Measurements from ENCODE around the gene ANAPC10.

DNA sequence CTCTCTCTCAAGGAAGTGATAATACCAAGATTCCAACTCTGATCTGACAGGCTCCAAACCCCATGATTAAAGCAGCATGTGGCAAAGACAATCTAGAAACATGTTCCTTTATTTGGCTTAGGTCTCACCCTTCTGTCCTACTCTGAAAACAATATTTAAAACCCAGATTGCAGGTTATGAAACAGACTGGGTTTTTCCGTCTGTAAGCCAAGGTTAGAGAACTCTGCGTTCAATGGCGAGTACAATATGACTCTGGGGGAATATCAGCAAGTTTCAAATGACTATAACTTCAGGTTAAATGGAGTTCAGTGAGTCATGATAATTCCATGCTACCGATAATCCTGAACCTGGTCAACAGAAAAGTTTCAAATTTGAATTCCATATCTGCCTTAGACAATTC lies 50.8 kb downstream of the ANAPC10 start:
- TF ChIP-seq, protein P1, sequence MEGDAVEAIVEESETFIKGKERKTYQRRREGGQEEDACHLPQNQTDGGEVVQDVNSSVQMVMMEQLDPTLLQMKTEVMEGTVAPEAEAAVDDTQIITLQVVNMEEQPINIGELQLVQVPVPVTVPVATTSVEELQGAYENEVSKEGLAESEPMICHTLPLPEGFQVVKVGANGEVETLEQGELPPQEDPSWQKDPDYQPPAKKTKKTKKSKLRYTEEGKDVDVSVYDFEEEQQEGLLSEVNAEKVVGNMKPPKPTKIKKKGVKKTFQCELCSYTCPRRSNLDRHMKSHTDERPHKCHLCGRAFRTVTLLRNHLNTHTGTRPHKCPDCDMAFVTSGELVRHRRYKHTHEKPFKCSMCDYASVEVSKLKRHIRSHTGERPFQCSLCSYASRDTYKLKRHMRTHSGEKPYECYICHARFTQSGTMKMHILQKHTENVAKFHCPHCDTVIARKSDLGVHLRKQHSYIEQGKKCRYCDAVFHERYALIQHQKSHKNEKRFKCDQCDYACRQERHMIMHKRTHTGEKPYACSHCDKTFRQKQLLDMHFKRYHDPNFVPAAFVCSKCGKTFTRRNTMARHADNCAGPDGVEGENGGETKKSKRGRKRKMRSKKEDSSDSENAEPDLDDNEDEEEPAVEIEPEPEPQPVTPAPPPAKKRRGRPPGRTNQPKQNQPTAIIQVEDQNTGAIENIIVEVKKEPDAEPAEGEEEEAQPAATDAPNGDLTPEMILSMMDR (IDR thresholded peaks at IDR 0.05; ENCODE audit: extremely low read depth in 1 of 2, insufficient read depth in 1 of 2, low read depth in 1 of 2, low read length in 2 of 2), result no peak
- TF ChIP-seq POLR2A (IDR thresholded peaks at IDR 0.05; ENCODE audit: low read depth, low read length) (no peak), POLR2AphosphoS5 (IDR thresholded peaks at IDR 0.05; ENCODE audit: insufficient read depth, low read depth, low read length) (no peak), MYC (IDR thresholded peaks at IDR 0.05; ENCODE audit: low read depth, low read length) (no peak), EZH2 (IDR thresholded peaks at IDR 0.05; ENCODE audit: borderline replicate concordance, low read depth, low read length, severe bottlenecking) (no peak), GATA2 (IDR thresholded peaks at IDR 0.05; ENCODE audit: insufficient read depth, insufficient read length, low read depth, low read length) (no peak)

Data from endothelial cell of umbilical vein (primary cell).